PC-3 (cell line): ENCODE results near the gene ZG16. TPM values are rescaled to one million over a fixed set of nuclear protein-coding genes. Genes with fewer than 3 reads are reported as not detected.
"Not testable (repeated sequence)": the region's sequence is repeated elsewhere in the genome, so short reads cannot be mapped to it uniquely, and the experiment has no call there.

Source experiments
- ATAC-seq: fragments of 200-7000 bp; cut with Tn5 transposase; 2 replicates; pipeline ENCODE4 v1.9.1; 2020; ENCODE audit warnings: mild to moderate bottlenecking, moderate library complexity
- BruUV-seq: library from RNA; stranded (reverse); fragments of 400-500 nt; replicated peaks from 2 replicates; lab custom pipeline; 2021; lab: Mats Ljungman, UMichigan
- CTCF ChIA-PET: fragments of 300-600 bp; sonication (Branson Sonifier 250); formaldehyde crosslinking; loops from one replicate; lab custom pipeline; 2022; ENCODE audit warnings: antibody characterized with exemption; lab: Charles Lee
- POLR2A ChIA-PET: fragments of 300-600 bp; sonication (Branson Sonifier 250); formaldehyde crosslinking; loops from one replicate; lab custom pipeline; 2022; ENCODE audit warnings: antibody characterized with exemption; ENCODE audit not compliant: unreplicated experiment; lab: Charles Lee
- DNase-seq: peaks from one replicate; pipeline ENCODE4 v3.0.0-alpha.2; 2015
- H2AFZ ChIP-seq: fragments of 300-600 bp; sonication (generic); 2 replicates; pipeline ENCODE4 v1.6.0; 2016; ENCODE audit warnings: antibody characterized with exemption, low read length
- H3F3A ChIP-seq: fragments of 300-600 bp; sonication (generic); one replicate; pipeline ENCODE4 v1.6.0; 2017; ENCODE audit warnings: antibody characterized with exemption, low read length, control low read depth, mild to moderate bottlenecking; ENCODE audit not compliant: unreplicated experiment
- H3K27ac ChIP-seq: fragments of 300-600 bp; sonication (generic); 2 replicates; pipeline ENCODE4 v1.5.1; 2016; ENCODE audit warnings: mild to moderate bottlenecking, low read length
- H3K27me3 ChIP-seq: fragments of 300-600 bp; sonication (generic); 2 replicates; pipeline ENCODE4 v1.6.1; 2016; ENCODE audit warnings: low read length, mixed read lengths
- H3K36me3 ChIP-seq: fragments of 300-600 bp; sonication (generic); 2 replicates; pipeline ENCODE4 v1.6.1; 2016; ENCODE audit warnings: low read depth, mixed run types, low read length, mixed read lengths
- H3K4me1 ChIP-seq: fragments of 300-600 bp; sonication (generic); 2 replicates; pipeline ENCODE4 v1.5.1; 2016; ENCODE audit warnings: low read length; ENCODE audit not compliant: insufficient read depth
- H3K4me2 ChIP-seq: fragments of 300-600 bp; sonication (generic); 2 replicates; pipeline ENCODE4 v1.6.0; 2016; ENCODE audit warnings: low read length
- H3K4me3 ChIP-seq: fragments of 300-600 bp; sonication (generic); 2 replicates; pipeline ENCODE4 v1.5.1; 2016; ENCODE audit warnings: mild to moderate bottlenecking, low read length, mixed read lengths
- H3K79me2 ChIP-seq: fragments of 300-600 bp; sonication (generic); 2 replicates; pipeline ENCODE4 v1.6.1; 2017; ENCODE audit warnings: low read length, mixed read lengths
- H3K9ac ChIP-seq: fragments of 300-600 bp; sonication (generic); 2 replicates; pipeline ENCODE4 v1.6.0; 2016; ENCODE audit warnings: mild to moderate bottlenecking, low read length
- H3K9me2 ChIP-seq: fragments of 300-600 bp; sonication (generic); replicated peaks from 2 replicates; pipeline ENCODE4 v1.6.1; 2016; ENCODE audit warnings: mixed run types, low read length, mixed read lengths
- H3K9me3 ChIP-seq: fragments of 300-600 bp; sonication (generic); 2 replicates; pipeline ENCODE4 v1.6.1; 2016; ENCODE audit warnings: low read length, mixed read lengths
- H4K20me1 ChIP-seq: fragments of 300-600 bp; sonication (generic); 2 replicates; pipeline ENCODE4 v1.6.1; 2016; ENCODE audit warnings: low read length, mixed read lengths
- CTCF ChIP-seq: fragments of 300-600 bp; sonication (generic); conservative IDR thresholded peaks from 2 replicates; pipeline ENCODE4 v1.5.1; 2017; ENCODE audit warnings: antibody characterized with exemption, low read depth, mild to moderate bottlenecking, low read length
- EZH2 ChIP-seq: fragments of 300-600 bp; sonication (generic); IDR thresholded peaks from one replicate; pipeline ENCODE4 v1.6.1; 2017; ENCODE audit warnings: antibody characterized with exemption, mild to moderate bottlenecking, low read length; ENCODE audit not compliant: unreplicated experiment
- EZH2phosphoT487 ChIP-seq: fragments of 300-600 bp; sonication (generic); IDR thresholded peaks from 2 replicates; pipeline ENCODE4 v1.6.1; 2018; ENCODE audit warnings: mild to moderate bottlenecking, antibody characterized with exemption, low read length, borderline replicate concordance
- intact Hi-C: fragments of 100-400 bp; cut with micrococcal nuclease; formaldehyde crosslinking; loops from 2 replicates; pipeline ENCODE4 v1.9.0; 2023
- total RNA-seq: library from RNA; depleted of rRNA; stranded (reverse); fragments of >200 nt; gene quantifications from 2 replicates; pipeline ENCODE4 v1.2.3, GENCODE V29; 2014

The ZG16 gene
- total RNA-seq, 1 experiment from 2014 or later: not detected

- H3K27ac ChIP-seq: no peak overlapping the region
- BruUV-seq: no TSS peak
- H3K4me3 ChIP-seq: no peak overlapping the region
- no peaks in the 10 kb centered on the region for H3K79me2 ChIP-seq
- H3K36me3 ChIP-seq: no peaks in the 10 kb centered on the region
- TF ChIP-seq EZH2phosphoT487 (no peak), CTCF (no peak), EZH2 (no peak)
- no peak for ATAC-seq
- no peaks in the 10 kb centered on the region for H3K9me2 ChIP-seq
- H3K27me3 ChIP-seq: no peaks in the 10 kb centered on the region
- H4K20me1 ChIP-seq: no peaks in the 10 kb centered on the region
- no peak overlapping the region for H3K9ac ChIP-seq
- no peak for DNase-seq
- H3F3A ChIP-seq: no peaks in the 10 kb centered on the region
- H3K4me1 ChIP-seq: peaks cover 5% of the 10 kb centered on the region
- no peak overlapping the region for H3K4me2 ChIP-seq
- ChIA-PET POLR2A (no interaction called here), CTCF (no interaction called here)
- H3K9me3 ChIP-seq: no peaks in the 10 kb centered on the region
- no peak overlapping the region for H2AFZ ChIP-seq
- intact Hi-C loops: no loop called here
Measured at GRCh38 chr16:29770250-29770929, 7.7 kb upstream of the ZG16 start.

GRCh38 chr16:29772330-29772729 lies 5.7 kb upstream of the ZG16 start:
- H4K20me1 ChIP-seq, POLR2A ChIA-PET, H3K9me2 ChIP-seq, H2AFZ ChIP-seq, H3K4me3 ChIP-seq, H3K4me1 ChIP-seq, BruUV-seq, DNase-seq, H3K9me3 ChIP-seq, H3K4me2 ChIP-seq, H3F3A ChIP-seq, H3K27me3 ChIP-seq, H3K9ac ChIP-seq, H3K36me3 ChIP-seq, H3K79me2 ChIP-seq, intact Hi-C loops, ATAC-seq, CTCF ChIA-PET, H3K27ac ChIP-seq: not testable (repeated sequence)

- CTCF ChIA-PET: no interaction called here
- no TSS peak for BruUV-seq
Measured at GRCh38 chr16:29774730-29775129, 3.3 kb upstream of the ZG16 start.

More at GRCh38 chr16:29774730-29775129, 3.3 kb upstream of the ZG16 start:
- Histone ChIP-seq H3K27me3 (no peaks in the 10 kb centered on the region), H3K9ac (no peak overlapping the region), H3K4me2 (no peak overlapping the region), H3K79me2 (no peaks in the 10 kb centered on the region), H3K36me3 (no peaks in the 10 kb centered on the region), H4K20me1 (no peaks in the 10 kb centered on the region), H3K9me3 (no peaks in the 10 kb centered on the region), H3K27ac (no peak overlapping the region), H2AFZ (no peak overlapping the region), H3K4me3 (no peak overlapping the region), H3K4me1 (peaks cover 5% of the 10 kb centered on the region; the same call in 1 of the 2 replicates), H3K9me2 (no peaks in the 10 kb centered on the region), H3F3A (no peaks in the 10 kb centered on the region)
- TF ChIP-seq EZH2 (no peak), CTCF (no peak), EZH2phosphoT487 (no peak)
- DNase-seq: no peak
- intact Hi-C loops: no loop called here
- no peak for ATAC-seq
- POLR2A ChIA-PET: no interaction called here
